CD8-positive, alpha-beta memory T cell (primary cell): ENCODE results near the gene NABP2. TPM values are rescaled to one million over a fixed set of nuclear protein-coding genes. Genes with fewer than 3 reads are reported as not detected.
A peak's percentile ranks its signal among the peaks of the same experiment; 100 is the strongest.
"Not testable (repeated sequence)": the region's sequence is repeated elsewhere in the genome, so short reads cannot be mapped to it uniquely, and the experiment has no call there.

ENCODE experiments used
- CTCF ChIA-PET: fragments of 350-600 bp; sonication (Branson Sonifier 250); formaldehyde crosslinking; loops from one replicate; lab custom pipeline; 2021; ENCODE audit warnings: antibody characterized with exemption; lab: Charles Lee
- POLR2A ChIA-PET: fragments of 350-600 bp; sonication (Branson Sonifier 250); formaldehyde crosslinking; loops from one replicate; lab custom pipeline; 2021; ENCODE audit warnings: antibody characterized with exemption; lab: Charles Lee
- DNase-seq, 5 donors: peaks; one replicate each; pipeline versions ENCODE4 v3.0.0 to v3.0.0-alpha.2; 2020 to 2022; ENCODE audit warnings: mixed read lengths in 1 of 5
- H3K27ac ChIP-seq: one replicate; pipeline ENCODE4 v1.7.0; 2013; ENCODE audit warnings: low read depth, mild to moderate bottlenecking, low read length, moderate library complexity
- H3K27me3 ChIP-seq: 2 replicates; pipeline ENCODE4 v1.7.0; 2013; ENCODE audit warnings: low read length, mild to moderate bottlenecking; ENCODE audit not compliant: insufficient read depth, poor library complexity, severe bottlenecking
- H3K36me3 ChIP-seq: 2 replicates; pipeline ENCODE4 v1.7.0; 2013; ENCODE audit warnings: mild to moderate bottlenecking, low read length, moderate library complexity; ENCODE audit not compliant: insufficient read depth
- H3K4me1 ChIP-seq: 2 replicates; pipeline ENCODE4 v1.7.0; 2013; ENCODE audit warnings: mild to moderate bottlenecking, low read length, moderate library complexity; ENCODE audit not compliant: insufficient read depth
- H3K4me3 ChIP-seq: 2 replicates; pipeline ENCODE4 v1.7.0; 2013; ENCODE audit warnings: mild to moderate bottlenecking, low read length
- H3K9me3 ChIP-seq: 2 replicates; pipeline ENCODE4 v1.7.0; 2013; ENCODE audit warnings: mild to moderate bottlenecking, low read length
- H3K27ac Mint-ChIP-seq, 8 donors: one replicate each; pipeline ENCODE4 v1.8.0; 2020 to 2021; ENCODE audit warnings: mixed read lengths in 8 of 8, mild to moderate bottlenecking in 6 of 8, inconsistent platforms in 3 of 8, moderate library complexity in 3 of 8
- H3K27me3 Mint-ChIP-seq, 2 donors: one replicate each; pipeline ENCODE4 v1.8.0; 2020 to 2021; ENCODE audit warnings: mixed read lengths in 2 of 2, mild to moderate bottlenecking in 1 of 2, moderate library complexity in 1 of 2
- H3K36me3 Mint-ChIP-seq, 3 donors: one replicate each; pipeline ENCODE4 v1.8.0; 2020 to 2021; ENCODE audit warnings: mixed read lengths in 3 of 3, inconsistent platforms in 1 of 3, mild to moderate bottlenecking in 1 of 3
- H3K4me1 Mint-ChIP-seq, 3 donors: one replicate each; pipeline ENCODE4 v1.8.0; 2020 to 2021; ENCODE audit warnings: mixed read lengths in 3 of 3, inconsistent platforms in 1 of 3, mild to moderate bottlenecking in 1 of 3
- H3K4me3 Mint-ChIP-seq, 7 donors: one replicate each; pipeline ENCODE4 v1.8.0; 2020 to 2021; ENCODE audit warnings: mixed read lengths in 7 of 7, mild to moderate bottlenecking in 6 of 7, moderate library complexity in 4 of 7, inconsistent platforms in 2 of 7
- H3K9me3 Mint-ChIP-seq, 5 donors: one replicate each; pipeline ENCODE4 v1.8.0; 2020 to 2022; ENCODE audit warnings: mixed read lengths in 5 of 5, mild to moderate bottlenecking in 3 of 5, moderate library complexity in 2 of 5, inconsistent platforms in 1 of 5
- polyA plus RNA-seq: library from polyadenylated mRNA; unstranded; fragments of 300-500 nt; fragmentation: Illumina TruSeq; gene quantifications from one replicate; pipeline ENCODE4 v1.2.3, GENCODE V29; 2021
- total RNA-seq, 2 experiments: library from RNA; stranded (reverse); gene quantifications; one replicate each; pipeline ENCODE4 v1.2.3, GENCODE V29; 2021

Gene NABP2
- total and polyA plus RNA-seq, 3 experiments from 2014 or later = 4.6 to 104 (median 102) TPM

DNA sequence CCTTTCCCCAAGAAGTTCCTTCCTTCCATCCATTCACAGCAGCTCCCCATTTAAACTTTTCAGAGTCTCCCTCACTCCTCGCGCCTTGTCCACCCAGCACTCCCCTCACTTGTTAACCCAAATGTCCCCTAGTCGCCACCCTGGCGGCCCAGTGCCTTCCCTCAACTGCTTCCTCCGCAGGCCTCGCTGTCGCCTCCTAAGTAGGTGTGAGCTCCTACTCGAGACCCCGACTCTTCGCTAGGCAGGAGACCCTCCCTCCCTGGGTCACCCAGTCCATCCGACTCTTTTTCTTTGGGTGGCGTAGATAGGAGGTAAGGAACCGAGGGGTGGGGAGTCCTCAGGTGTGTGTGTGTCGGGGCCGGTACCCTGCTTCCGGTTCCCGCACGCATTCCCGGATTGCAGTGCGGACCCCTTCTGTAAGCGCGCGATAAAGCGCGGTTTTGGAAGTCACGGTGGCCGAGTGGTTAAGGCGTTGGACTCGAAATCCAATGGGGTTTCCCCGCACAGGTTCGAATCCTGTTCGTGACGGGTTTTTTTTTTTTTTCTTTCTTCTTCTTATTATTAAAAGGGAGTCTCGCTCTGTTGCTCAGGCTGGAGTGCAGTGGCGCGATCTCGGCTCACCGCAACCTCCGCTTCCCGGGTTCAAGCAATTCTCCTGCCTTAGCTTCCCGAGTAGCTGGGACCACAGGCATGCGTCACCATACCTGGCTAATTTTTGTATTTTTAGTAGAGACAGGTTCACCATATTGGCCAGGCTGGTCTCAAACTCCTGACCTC is 34.0 kb upstream of the NABP2 start:
- Histone ChIP-seq H3K27me3 (no peaks in the 10 kb centered on the region), H3K36me3 (peaks cover 13% of the 10 kb centered on the region), H3K4me1 (peaks cover 31% of the 10 kb centered on the region), H3K27ac (peak overlapping the region; percentile 84), H3K4me3 (peak overlapping the region; percentile 95), H3K9me3 (no peaks in the 10 kb centered on the region)
- H3K4me3 Mint-ChIP-seq = peak overlapping the region; percentile 92 to 99 (median 97)
- peak overlapping the region; percentile 93 to 100 (median 98) for H3K27ac Mint-ChIP-seq
- peaks cover 0 to 32% (median 3%) of the 10 kb centered on the region in 3 donors for H3K36me3 Mint-ChIP-seq
- CTCF ChIA-PET = interaction anchor here (0.7 to 6.4 kb wide), 51 partner anchors 8 to 454 kb away, joined by 3 to 121 read pairs (median 5); partner anchors contain the start of genes ANKRD52, CNPY2, CS and ESYT1
- POLR2A ChIA-PET = interaction anchor here (0.6 to 4.8 kb wide), 23 partner anchors 10 to 474 kb away, joined by 3 to 60 read pairs (median 5); partner anchors contain the start of genes CD63, CNPY2, ESYT1 and MYL6
- peaks cover 40 to 54% (median 49%) of the 10 kb centered on the region in 3 donors for H3K4me1 Mint-ChIP-seq
- peak; percentile 54 to 78 (median 68) for DNase-seq
- peaks cover 0 to 8% of the 10 kb centered on the region in 2 donors for H3K27me3 Mint-ChIP-seq
- no peaks in the 10 kb centered on the region for H3K9me3 Mint-ChIP-seq

DNA sequence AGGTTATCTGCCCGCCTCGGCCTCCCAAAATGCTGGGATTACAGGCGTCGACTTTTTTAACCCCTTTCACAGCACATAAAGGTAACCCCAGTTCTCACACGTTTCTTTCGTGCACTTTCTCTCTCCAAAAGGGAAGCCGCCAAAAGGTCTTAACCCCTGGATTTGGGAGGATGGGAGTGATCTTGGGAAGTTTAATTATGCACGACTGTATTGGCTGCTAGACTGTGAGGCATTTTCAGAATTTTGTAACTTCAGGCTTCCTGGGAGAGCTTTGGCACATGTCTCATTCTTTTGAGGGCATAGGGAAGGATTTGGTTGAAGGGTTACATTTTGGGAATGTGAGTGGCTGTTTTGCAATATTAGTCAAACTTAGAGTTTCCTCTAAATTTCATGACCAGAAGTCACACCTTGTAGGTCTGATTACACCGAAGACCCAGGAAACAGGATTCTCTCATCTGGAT is 33.4 kb upstream of the NABP2 start:
- ChIA-PET POLR2A (interaction anchor here (0.6 to 4.8 kb wide), 7 partner anchors 29 to 446 kb away, joined by 3 to 60 read pairs (median 3); partner anchors contain the start of genes ESYT1, RPL41 and ZC3H10), CTCF (interaction anchor here (1.2 to 6.4 kb wide), 13 partner anchors 11 to 274 kb away, joined by 3 to 121 read pairs (median 11); partner anchors contain the start of genes ANKRD52, CNPY2, ESYT1 and PA2G4)
- Mint-ChIP-seq H3K27me3 (peaks cover 0 to 8% of the 10 kb centered on the region in 2 donors), H3K27ac (peak overlapping the region; percentile 93 to 100 (median 98)), H3K9me3 (no peaks in the 10 kb centered on the region), H3K4me3 (peak overlapping the region; percentile 92 to 99 (median 97)), H3K4me1 (peaks cover 40 to 53% (median 48%) of the 10 kb centered on the region in 3 donors), H3K36me3 (peaks cover 0 to 26% (median 3%) of the 10 kb centered on the region in 3 donors)
- H3K9me3 ChIP-seq = no peaks in the 10 kb centered on the region
- peak in 1 of 5 donors; percentile 10 for DNase-seq
- H3K4me1 ChIP-seq = peaks cover 31% of the 10 kb centered on the region
- H3K36me3 ChIP-seq = peaks cover 11% of the 10 kb centered on the region
- peak overlapping the region; percentile 36 for H3K4me3 ChIP-seq
- no peaks in the 10 kb centered on the region for H3K27me3 ChIP-seq
- peak overlapping the region; percentile 84 for H3K27ac ChIP-seq

DNA sequence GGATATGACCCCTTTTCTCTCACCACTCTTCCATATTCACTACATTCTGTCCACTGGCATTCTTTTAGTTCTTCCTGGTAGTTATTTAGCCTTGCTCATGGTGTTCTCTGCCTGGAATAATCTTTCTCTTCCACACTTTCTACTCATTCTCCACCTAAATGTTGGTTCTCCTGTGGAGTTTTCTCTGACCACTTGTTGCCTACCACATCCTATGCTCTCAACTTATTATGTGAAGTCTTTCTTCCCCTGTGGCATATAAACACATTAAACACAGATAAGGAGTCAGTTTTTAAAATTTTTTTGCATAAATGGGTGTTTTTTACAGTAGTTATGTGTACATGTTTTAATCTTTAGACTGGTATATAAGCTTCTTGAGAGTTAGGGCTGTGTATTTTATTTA is 31.6 kb upstream of the NABP2 start:
- Mint-ChIP-seq H3K9me3 (no peaks in the 10 kb centered on the region), H3K27me3 (peaks cover 0 to 8% of the 10 kb centered on the region in 2 donors)
- POLR2A ChIA-PET = interaction anchor here (0.8 kb wide), 1 partner anchor 14 kb away, joined by 3 read pairs; no protein-coding TSS in a partner anchor

DNA sequence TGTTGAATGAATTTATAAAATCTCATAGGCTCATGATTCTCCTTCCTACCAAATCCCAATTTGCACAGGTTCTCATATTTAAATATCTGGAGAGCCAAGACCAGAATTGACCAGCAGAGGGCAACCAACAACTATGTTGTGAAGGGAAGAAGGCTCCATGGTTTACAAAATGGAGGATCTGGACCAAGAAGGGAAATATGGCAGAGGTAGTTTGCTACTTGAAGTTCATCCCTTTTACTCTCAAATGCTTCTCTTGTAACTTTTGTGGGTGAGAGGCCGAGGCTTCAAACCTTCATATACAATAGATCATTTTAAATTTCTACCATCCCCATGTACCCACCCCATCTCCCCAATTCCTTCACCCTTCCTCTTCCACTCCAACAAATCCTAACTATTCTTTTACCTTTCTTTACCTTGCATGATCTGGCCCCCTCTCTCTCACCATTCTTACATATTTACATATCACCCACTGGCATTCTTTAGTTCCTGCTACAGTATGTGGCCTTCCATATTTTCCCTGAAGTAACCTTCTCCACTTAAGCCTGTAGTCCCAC is 31.0 kb upstream of the NABP2 start:
- H3K9me3 ChIP-seq = no peaks in the 10 kb centered on the region
- DNase-seq = peak; percentile 53 to 82 (median 69)
- Mint-ChIP-seq H3K9me3 (no peaks in the 10 kb centered on the region), H3K4me3 (peak overlapping the region in 3 of 7 donors; percentile 2 to 81 (median 32)), H3K36me3 (peaks cover 0 to 14% (median 3%) of the 10 kb centered on the region in 3 donors), H3K27me3 (peaks cover 0 to 8% of the 10 kb centered on the region in 2 donors), H3K4me1 (peaks cover 24 to 32% (median 29%) of the 10 kb centered on the region in 3 donors), H3K27ac (peak overlapping the region in 7 of 8 donors; percentile 43 to 90 (median 76))
- POLR2A ChIA-PET = no interaction called here
- no peaks in the 10 kb centered on the region for H3K27me3 ChIP-seq
- CTCF ChIA-PET = interaction anchor here (0.9 to 6.4 kb wide), 7 partner anchors 22 to 271 kb away, joined by 3 to 121 read pairs (median 5); partner anchors contain the start of genes ESYT1, RNF41, RPL41 and TIMELESS
- H3K4me1 ChIP-seq = peaks cover 19% of the 10 kb centered on the region
- no peak overlapping the region for H3K27ac ChIP-seq
- no peaks in the 10 kb centered on the region for H3K36me3 ChIP-seq
- no peak overlapping the region for H3K4me3 ChIP-seq

More for the DNA sequence above, 31.6 kb upstream of the NABP2 start:
- Histone ChIP-seq H3K4me3 (no peak overlapping the region), H3K36me3 (no peaks in the 10 kb centered on the region), H3K9me3 (no peaks in the 10 kb centered on the region), H3K27me3 (no peaks in the 10 kb centered on the region), H3K27ac (no peak overlapping the region), H3K4me1 (peaks cover 24% of the 10 kb centered on the region)
- H3K4me1 Mint-ChIP-seq = peaks cover 30 to 37% (median 34%) of the 10 kb centered on the region in 3 donors
- no peak for DNase-seq
- peaks cover 0 to 14% (median 3%) of the 10 kb centered on the region in 3 donors for H3K36me3 Mint-ChIP-seq
- H3K4me3 Mint-ChIP-seq = peak overlapping the region in 5 of 7 donors; percentile 2 to 81 (median 26)
- H3K27ac Mint-ChIP-seq = peak overlapping the region in 5 of 8 donors; percentile 43 to 90 (median 76)
- CTCF ChIA-PET = interaction anchor here (0.9 to 6.4 kb wide), 9 partner anchors 11 to 280 kb away, joined by 3 to 121 read pairs (median 5); partner anchors contain the start of genes ANKRD52, ESYT1, RNF41 and RPL41

DNA sequence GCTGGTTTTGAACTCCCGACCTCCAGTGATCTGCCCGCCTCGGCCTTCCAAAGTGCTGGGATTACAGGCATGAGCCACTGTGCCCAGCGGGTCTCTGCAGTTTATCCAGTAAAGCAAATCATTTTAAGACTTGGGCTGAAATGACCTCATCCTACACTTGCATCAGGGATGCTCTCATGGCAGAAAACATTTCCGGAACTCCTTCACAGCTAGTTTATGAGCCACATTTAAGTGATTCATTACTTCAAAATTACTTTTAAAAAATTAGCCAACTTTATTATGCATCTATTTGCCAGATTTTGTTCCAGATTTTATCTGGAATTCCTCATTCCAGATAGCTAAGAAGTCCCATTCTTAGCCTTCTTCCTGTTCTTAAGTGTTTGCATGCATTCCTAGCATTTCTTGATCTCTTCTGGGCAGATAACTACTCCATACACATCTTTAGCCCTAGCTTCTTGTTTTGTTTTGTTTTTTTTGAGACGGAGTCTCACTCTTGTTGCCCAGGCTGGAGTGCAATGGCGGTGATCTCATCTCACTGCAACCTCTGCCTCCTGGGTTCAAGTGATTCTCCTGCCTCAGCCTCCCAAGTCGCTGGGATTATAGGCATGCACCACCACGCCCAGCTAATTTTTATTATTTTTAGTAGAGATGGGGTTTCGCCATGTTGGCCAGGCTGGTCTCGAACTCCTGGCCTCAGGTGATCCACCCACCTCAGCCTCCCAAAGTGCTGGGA is 27.2 kb upstream of the NABP2 start:
- not testable (repeated sequence) for H3K36me3 Mint-ChIP-seq, H3K9me3 ChIP-seq, H3K27me3 Mint-ChIP-seq, H3K4me3 Mint-ChIP-seq, H3K9me3 Mint-ChIP-seq, H3K27ac Mint-ChIP-seq, H3K4me1 ChIP-seq, DNase-seq, H3K27ac ChIP-seq, H3K27me3 ChIP-seq, H3K4me3 ChIP-seq, H3K36me3 ChIP-seq
- H3K4me1 Mint-ChIP-seq = peaks cover 9 to 11% (median 11%) of the 10 kb centered on the region in 3 donors
- ChIA-PET POLR2A (interaction anchor here (1.3 kb wide), 1 partner anchor 79 kb away, joined by 3 read pairs; the partner anchor contains the start of gene ZC3H10), CTCF (interaction anchor here (1.2 to 1.8 kb wide), 3 partner anchors 26 to 267 kb away, joined by 3 to 7 read pairs (median 4); no protein-coding TSS in a partner anchor)

DNA sequence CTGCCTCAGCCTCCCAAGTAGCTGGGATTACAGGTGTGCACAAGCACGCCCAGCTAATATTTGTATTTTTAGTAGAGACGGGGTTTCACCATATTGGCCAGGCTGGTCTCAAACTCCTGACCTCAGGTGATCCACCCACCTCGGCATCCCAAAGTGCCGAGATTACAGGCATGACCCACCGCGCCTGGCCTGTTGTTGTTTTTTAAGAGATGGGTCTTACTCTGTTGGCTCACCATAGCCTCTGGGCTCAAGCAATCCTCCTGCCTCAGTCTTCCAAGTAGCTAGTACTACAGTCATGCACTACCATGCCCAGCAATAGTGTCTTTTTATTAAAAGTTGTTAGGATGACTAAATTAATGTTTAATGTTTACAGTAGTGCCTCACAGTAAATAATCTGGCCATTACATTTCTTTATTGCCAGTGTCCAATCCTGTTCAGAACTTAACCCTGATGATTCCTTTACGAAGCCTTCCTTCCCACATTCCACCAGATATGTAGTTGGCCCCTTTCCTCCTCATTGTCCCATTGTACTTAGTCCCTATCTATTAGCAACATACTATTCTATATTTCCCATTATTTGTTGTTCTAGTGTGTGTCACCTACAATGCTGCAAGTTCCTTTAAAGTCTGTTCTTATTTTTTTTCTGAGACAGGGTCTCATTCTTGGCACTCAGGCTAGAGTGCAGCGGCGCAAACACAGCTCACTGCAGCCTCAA is 26.1 kb upstream of the NABP2 start:
- H3K27ac ChIP-seq = no peak overlapping the region
- H3K27ac Mint-ChIP-seq = peak overlapping the region in 1 of 8 donors; percentile 43
- H3K4me1 Mint-ChIP-seq = peaks cover 3 to 14% (median 5%) of the 10 kb centered on the region in 3 donors
- H3K36me3 ChIP-seq = no peaks in the 10 kb centered on the region
- POLR2A ChIA-PET = no interaction called here
- no peaks in the 10 kb centered on the region for H3K27me3 Mint-ChIP-seq
- peaks cover 0 to 3% (median 0%) of the 10 kb centered on the region in 3 donors for H3K36me3 Mint-ChIP-seq
- CTCF ChIA-PET = interaction anchor here (0.9 to 1.8 kb wide), 3 partner anchors 8 to 266 kb away, joined by 3 to 7 read pairs (median 4); no protein-coding TSS in a partner anchor
- no peaks in the 10 kb centered on the region for H3K27me3 ChIP-seq
- no peak overlapping the region for H3K4me3 ChIP-seq
- no peak for DNase-seq
- H3K9me3 Mint-ChIP-seq = no peaks in the 10 kb centered on the region
- H3K9me3 ChIP-seq = no peaks in the 10 kb centered on the region
- H3K4me1 ChIP-seq = no peaks in the 10 kb centered on the region
- H3K4me3 Mint-ChIP-seq = no peak overlapping the region
